Hepatocyte (in vitro differentiated cells): Measurements from ENCODE around the gene KRTAP10-3.

Experiments used
- CTCF ChIP-seq: fragments of 200-600 bp; sonication (generic); IDR thresholded peaks from 2 replicates; pipeline ENCODE4 v1.5.1; 2016; ENCODE audit warnings: antibody characterized with exemption, mild to moderate bottlenecking; ENCODE audit not compliant: poor library complexity
- EZH2phosphoT487 ChIP-seq: fragments of 200-600 bp; sonication (generic); IDR thresholded peaks from one replicate; pipeline ENCODE4 v1.6.1; 2018; ENCODE audit warnings: antibody characterized with exemption, mild to moderate bottlenecking, low read depth, moderate library complexity; ENCODE audit not compliant: unreplicated experiment, severe bottlenecking

GRCh38 chr21:44542716-44543115 lies 15.9 kb downstream of the KRTAP10-3 start:
- no peak for TF ChIP-seq CTCF
- TF ChIP-seq EZH2phosphoT487, result no peak
